A549 (cell line): Measurements from ENCODE around the gene SP6. TPM values are rescaled to one million over a fixed set of nuclear protein-coding genes. Genes with fewer than 3 reads are reported as not detected.
A peak's percentile ranks its signal among the peaks of the same experiment; 100 is the strongest.

Source experiments
- ATAC-seq, 2 experiments: fragments of 200-7000 bp in 1 of 2; fragments of >200 bp in 1 of 2; cut with Nextera tagmentation in 1 of 2; cut with Tn5 transposase in 1 of 2; 3 replicates each; pipeline versions ENCODE4 v1.8.0 to v1.9.1; 2018 to 2020; ENCODE audit warnings: mild to moderate bottlenecking in 1 of 2, moderate library complexity in 1 of 2
- CTCF ChIA-PET: fragments of 300-600 bp; sonication (Branson Sonifier 250); formaldehyde crosslinking; extraction: SDS; loops from one replicate; lab custom pipeline; 2021; ENCODE audit warnings: antibody characterized with exemption, inconsistent platforms; lab: Yijun Ruan, JAX
- POLR2A ChIA-PET: fragments of 350-600 bp; formaldehyde crosslinking; extraction: SDS; loops from one replicate; lab custom pipeline; 2021; ENCODE audit warnings: antibody characterized with exemption, inconsistent platforms; lab: Yijun Ruan, JAX
- DNase-seq, 2 experiments: peaks; one replicate each; pipeline versions ENCODE4 v3.0.0 to v3.0.0-alpha.2; 2011 to 2016; ENCODE audit warnings: low read depth in 1 of 2, low spot score in 1 of 2
- FAIRE-seq: peaks from 2 replicates; lab custom pipeline; 2011; peaks lifted over from hg19 to GRCh38; lab: Jason Lieb, UNC
- H3K27ac ChIP-seq, 2 experiments: fragments of >200 bp; sonication (Bioruptor Twin); formaldehyde crosslinking; 3 replicates each; pipeline ENCODE4 v1.5.1; 2016 to 2017
- H3K4me1 ChIP-seq: fragments of >200 bp; sonication (Bioruptor Twin); formaldehyde crosslinking; 3 replicates; pipeline ENCODE4 v1.6.1; 2016
- H3K4me2 ChIP-seq: fragments of >200 bp; sonication (Bioruptor Twin); formaldehyde crosslinking; 3 replicates; pipeline ENCODE4 v1.6.1; 2016
- H3K4me3 ChIP-seq: fragments of >200 bp; sonication (Bioruptor Twin); formaldehyde crosslinking; 3 replicates; pipeline ENCODE4 v1.5.1; 2016
- H3K9me3 ChIP-seq: fragments of >200 bp; sonication (Bioruptor Twin); formaldehyde crosslinking; 3 replicates; pipeline ENCODE4 v1.6.1; 2016
- BCL3 ChIP-seq: fragments of >200 bp; sonication (Bioruptor Twin); formaldehyde crosslinking; IDR thresholded peaks from 3 replicates; pipeline ENCODE4 v1.6.1; 2016
- BHLHE40 ChIP-seq: IDR thresholded peaks from 2 replicates; pipeline ENCODE4 v1.6.1; 2012; ENCODE audit warnings: low read depth, low read length, inconsistent platforms
- CBX2 ChIP-seq: fragments of 200-600 bp; sonication (generic); IDR thresholded peaks from 2 replicates; pipeline ENCODE4 v1.6.1; 2016; ENCODE audit warnings: low read depth, mild to moderate bottlenecking, borderline replicate concordance
- CHD2 ChIP-seq: fragments of 150-350 bp; IDR thresholded peaks from 2 replicates; pipeline ENCODE4 v1.6.1; 2014; ENCODE audit warnings: low read length; ENCODE audit not compliant: partially characterized antibody
- CTCF ChIP-seq: fragments of >200 bp; sonication (Bioruptor Twin); formaldehyde crosslinking; IDR thresholded peaks from 3 replicates; pipeline ENCODE4 v1.5.1; 2016
- HES2 ChIP-seq: fragments of >200 bp; sonication (Bioruptor Twin); formaldehyde crosslinking; IDR thresholded peaks from 2 replicates; pipeline ENCODE4 v1.6.1; 2016
- HEYL ChIP-seq: fragments of 250-450 bp; sonication (Bioruptor Pico); IDR thresholded peaks from 2 replicates; pipeline ENCODE4 v1.8.0; 2021; ENCODE audit warnings: mild to moderate bottlenecking, moderate library complexity
- HOXA7 ChIP-seq: fragments of 250-450 bp; sonication (Bioruptor Pico); IDR thresholded peaks from 2 replicates; pipeline ENCODE4 v1.5.0; 2020; ENCODE audit warnings: mild to moderate bottlenecking, moderate library complexity
- HOXB13 ChIP-seq: fragments of 250-450 bp; sonication (Bioruptor Pico); IDR thresholded peaks from 2 replicates; pipeline ENCODE4 v1.5.0; 2020; ENCODE audit warnings: low read depth, mild to moderate bottlenecking, moderate library complexity
- JUNB ChIP-seq: fragments of >200 bp; sonication (Bioruptor Twin); formaldehyde crosslinking; IDR thresholded peaks from 2 replicates; pipeline ENCODE4 v1.6.1; 2016
- MAFK ChIP-seq: fragments of 450-650 bp; IDR thresholded peaks from 2 replicates; pipeline ENCODE4 v1.6.1; 2014; ENCODE audit not compliant: partially characterized antibody
- NFE2L2 ChIP-seq: fragments of 150-350 bp; conservative IDR thresholded peaks from 2 replicates; pipeline ENCODE4 v1.6.1; 2014; ENCODE audit warnings: low read length
- RAD21 ChIP-seq, 2 experiments: fragments of >200 bp in 1 of 2; sonication (Bioruptor Twin) in 1 of 2; formaldehyde crosslinking in 1 of 2; IDR thresholded peaks in 1 of 2; conservative IDR thresholded peaks in 1 of 2; 2 replicates in 1 of 2; 3 replicates in 1 of 2; pipeline ENCODE4 v1.6.1; 2012 to 2018; ENCODE audit warnings: inconsistent platforms in 1 of 2
- REST ChIP-seq: fragments of 200-600 bp; sonication (generic); IDR thresholded peaks from 2 replicates; pipeline ENCODE4 v1.6.1; 2016; ENCODE audit warnings: antibody characterized with exemption, mild to moderate bottlenecking, moderate library complexity
- RNF2 ChIP-seq: fragments of 200-600 bp; sonication (generic); IDR thresholded peaks from 2 replicates; pipeline ENCODE4 v1.6.1; 2016; ENCODE audit warnings: low read depth, mild to moderate bottlenecking, antibody characterized with exemption, moderate library complexity, borderline replicate concordance
- SREBF2 ChIP-seq: fragments of 450-650 bp; IDR thresholded peaks from 2 replicates; pipeline ENCODE4 v1.6.1; 2014; ENCODE audit warnings: mild to moderate bottlenecking, moderate library complexity
- ZC3H11A ChIP-seq: fragments of 450-650 bp; IDR thresholded peaks from 2 replicates; pipeline ENCODE4 v1.6.1; 2014; ENCODE audit warnings: antibody characterized with exemption, mild to moderate bottlenecking
- ZFP36 ChIP-seq: fragments of 450-650 bp; IDR thresholded peaks from 2 replicates; pipeline ENCODE4 v1.6.1; 2014; ENCODE audit warnings: borderline replicate concordance; ENCODE audit not compliant: partially characterized antibody
- WGBS: methylation state at CpG from one replicate; pipeline ENCODE4 v1.1.6; 2017; ENCODE audit errors: missing lambda C conversion rate; 5-methylcytosine and 5-hydroxymethylcytosine counted together
- polyA plus RNA-seq, 4 experiments: library from polyadenylated mRNA; depleted of rRNA in 3 of 4; stranded (reverse); fragments of >200 nt; fragmentation: RNase III in 1 of 4; extraction: RNeasy Plus Mini Kit Qiagen cat#74134 plus additional on column Dnase treatment in 1 of 4; gene quantifications; 2 replicates in 3 of 4; 3 replicates in 1 of 4; pipeline ENCODE4 v1.2.3, GENCODE V29; 2011 to 2017

SP6 gene
- polyA plus RNA-seq, 2 of the 4 experiments (the other 2 are of a cell fraction): 0.61 to 2.1 TPM

- no peak for FAIRE-seq
- peak overlapping the region; percentile 93 for H3K4me2 ChIP-seq
- POLR2A ChIA-PET: interaction anchor here (0.5 to 3.6 kb wide), 6 partner anchors 9 to 204 kb away, joined by 3 to 18 read pairs (median 4); partner anchors contain the start of genes LRRC46, MRPL10, PNPO and SCRN2
- no peak for DNase-seq
- H3K9me3 ChIP-seq: no peaks in the 10 kb centered on the region
- peak overlapping the region; percentile 50 for H3K4me3 ChIP-seq
- TF ChIP-seq HOXB13 (no peak), ZFP36 (no peak), HOXA7 (CRISPR knock-in tag) (no peak), JUNB (no peak), CBX2 (no peak), RNF2 (no peak), REST (no peak), NFE2L2 (no peak), ZC3H11A (no peak), CTCF (no peak), SREBF2 (no peak), BCL3 (no peak), BHLHE40 (no peak)
- peaks cover 16% of the 10 kb centered on the region for H3K4me1 ChIP-seq
- WGBS: 81% methylated on average over 9 of the region's 9 CpGs
- CTCF ChIA-PET: interaction anchor here (0.7 to 36.3 kb wide), 10 partner anchors 5 to 168 kb away, joined by 3 to 1860 read pairs (median 119); partner anchors contain the start of genes CDK5RAP3, LRRC46, MRPL10 and SCRN2
- H3K27ac ChIP-seq: peak overlapping the region; percentile 74 to 91
- ATAC-seq: no peak; a peak in 1 of 6 replicates
Measured at GRCh38 chr17:47850373-47850691, 631 bp downstream of the SP6 start.

GRCh38 chr17:47848198-47848513, 2.8 kb downstream of the SP6 start:
- no peak overlapping the region for H3K27ac ChIP-seq
- H3K4me3 ChIP-seq: no peak overlapping the region
- ChIA-PET CTCF (interaction anchor here (0.6 to 36.3 kb wide), 15 partner anchors 3 to 1142 kb away, joined by 3 to 1860 read pairs (median 9); partner anchors contain the start of genes LRRC46, MRPL10, OSBPL7 and SCRN2), POLR2A (interaction anchor here (1.1 kb wide), 1 partner anchor 47 kb away, joined by 3 read pairs; no protein-coding TSS in a partner anchor)
- peaks cover 22% of the 10 kb centered on the region for H3K4me1 ChIP-seq
- H3K9me3 ChIP-seq: no peaks in the 10 kb centered on the region
- no peak for FAIRE-seq
- DNase-seq: no peak
- TF ChIP-seq CHD2 (no peak), MAFK (no peak), RAD21 (conservative IDR thresholded peaks at IDR 0.05 in 1 of 2, IDR thresholded peaks at IDR 0.05 in 1 of 2) (no peak), HEYL (CRISPR knock-in tag) (no peak), HES2 (no peak)
- 91% methylated on average over 18 of the region's 23 CpGs for WGBS
- no peak for ATAC-seq
- no peak overlapping the region for H3K4me2 ChIP-seq
